NCI-H345 (cell line): ENCODE measurements around the gene C16orf90.

ENCODE experiments used
- DNase-seq: peaks from one replicate; lab custom pipeline; 2025; lab: John Stamatoyannopoulos, UW

C16orf90 gene

GRCh38 chr16:3461151-3461550 is 34.1 kb downstream of the C16orf90 start:
- DNase-seq, result no peak

DNA sequence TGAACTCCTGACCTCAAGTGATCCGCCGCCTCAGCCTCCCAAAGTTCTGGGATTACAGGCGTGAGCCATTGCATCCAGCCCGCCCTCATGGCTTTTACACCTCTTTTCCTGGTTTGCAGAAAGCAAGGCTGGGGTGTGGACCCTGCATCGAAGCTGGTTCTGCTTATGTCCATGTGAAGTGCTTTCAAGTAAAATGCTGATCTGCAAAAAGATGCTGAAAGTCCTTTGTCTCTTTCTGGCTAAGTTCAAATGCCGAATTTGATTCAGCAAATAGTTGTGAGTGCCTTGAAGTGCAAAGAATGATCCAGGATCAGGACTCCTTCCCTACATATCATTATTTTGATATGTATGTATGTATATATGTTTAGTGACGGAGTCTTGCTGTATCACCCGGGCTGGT is 34.7 kb downstream of the C16orf90 start:
- DNase-seq, result no peak

DNA sequence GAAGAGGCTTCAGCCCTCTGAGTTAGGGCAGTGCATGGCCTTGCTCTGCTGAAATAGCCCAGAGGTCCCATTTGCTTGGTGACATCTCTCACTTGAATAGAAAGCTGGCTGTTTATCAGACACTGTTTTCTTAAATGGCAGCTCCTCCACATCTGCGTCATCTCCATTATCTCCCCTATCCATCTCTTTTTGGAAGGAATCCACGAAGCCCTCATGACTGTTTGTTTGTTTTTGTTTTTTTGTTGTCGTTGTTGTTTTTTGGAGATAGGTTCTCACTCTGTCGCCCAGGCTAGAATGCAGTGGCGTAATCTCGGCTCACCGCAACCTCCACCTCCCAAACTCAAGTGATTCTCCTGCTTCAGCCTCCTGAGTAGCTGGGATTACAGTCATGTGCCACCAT is 35.2 kb downstream of the C16orf90 start:
- DNase-seq, result no peak

DNA sequence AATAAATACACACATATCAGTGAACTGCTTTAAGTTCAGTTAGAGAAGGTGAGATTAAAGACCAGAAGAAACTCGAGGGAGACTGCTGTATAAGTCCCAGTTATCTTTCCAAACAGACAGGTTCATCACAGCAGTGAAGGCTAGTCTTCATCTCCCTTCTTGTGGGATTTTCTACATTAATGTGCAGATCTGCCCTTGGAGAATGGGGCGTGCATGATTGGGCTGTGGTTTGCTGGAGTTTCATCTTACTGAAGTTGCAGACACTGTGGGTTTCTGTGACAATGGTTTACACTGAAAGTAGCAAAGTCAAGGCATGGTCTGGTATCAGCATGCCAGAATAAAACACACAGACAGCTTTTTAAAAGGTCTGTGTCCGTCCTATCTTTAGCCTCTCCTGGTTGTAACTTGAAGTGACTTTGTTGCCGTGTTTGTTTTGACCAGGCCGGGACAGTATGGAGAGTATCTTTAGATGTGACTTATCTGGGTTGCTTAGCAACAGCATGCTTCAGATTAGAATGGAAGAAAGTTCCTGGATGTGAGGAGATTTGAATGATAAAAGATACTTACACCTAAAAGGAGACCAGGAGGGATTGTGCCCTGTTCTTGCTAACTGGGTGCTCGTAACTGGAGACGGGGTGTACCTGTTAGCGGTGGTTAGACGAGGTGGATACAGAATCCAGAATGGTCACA is 35.7 kb downstream of the C16orf90 start:
- no peak for DNase-seq

GRCh38 chr16:3458852-3459361 is 36.4 kb downstream of the C16orf90 start:
- DNase-seq, result peak; percentile 2

DNA sequence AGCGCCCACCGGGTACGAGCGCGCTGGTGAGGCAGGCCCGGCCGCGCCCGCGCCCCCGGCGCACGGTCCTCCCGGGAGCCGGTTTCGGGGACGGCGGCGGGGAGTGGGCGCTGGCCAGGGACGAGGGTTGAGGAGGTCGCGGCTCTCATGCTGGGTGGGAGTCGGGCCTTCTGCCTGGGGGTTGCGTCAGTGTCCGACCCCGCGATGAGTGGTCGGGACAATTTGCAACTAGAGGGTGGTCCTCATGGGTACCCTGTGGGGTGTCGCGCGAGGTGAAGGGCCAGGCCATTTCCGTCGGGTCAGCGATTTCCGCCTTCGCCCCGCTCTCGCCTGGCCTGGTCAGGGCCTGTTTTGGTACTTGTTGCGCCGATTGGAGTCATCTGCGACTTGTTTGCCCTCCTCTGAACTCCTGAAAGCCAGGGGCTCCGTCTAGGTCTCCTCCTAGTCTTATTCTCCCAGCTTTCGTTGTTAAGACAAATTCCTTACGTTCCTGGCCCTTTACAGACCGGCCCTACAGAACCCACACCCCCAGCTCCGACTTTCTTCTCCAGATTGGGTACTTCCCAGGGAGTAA is 36.9 kb downstream of the C16orf90 start:
- no peak for DNase-seq

DNA sequence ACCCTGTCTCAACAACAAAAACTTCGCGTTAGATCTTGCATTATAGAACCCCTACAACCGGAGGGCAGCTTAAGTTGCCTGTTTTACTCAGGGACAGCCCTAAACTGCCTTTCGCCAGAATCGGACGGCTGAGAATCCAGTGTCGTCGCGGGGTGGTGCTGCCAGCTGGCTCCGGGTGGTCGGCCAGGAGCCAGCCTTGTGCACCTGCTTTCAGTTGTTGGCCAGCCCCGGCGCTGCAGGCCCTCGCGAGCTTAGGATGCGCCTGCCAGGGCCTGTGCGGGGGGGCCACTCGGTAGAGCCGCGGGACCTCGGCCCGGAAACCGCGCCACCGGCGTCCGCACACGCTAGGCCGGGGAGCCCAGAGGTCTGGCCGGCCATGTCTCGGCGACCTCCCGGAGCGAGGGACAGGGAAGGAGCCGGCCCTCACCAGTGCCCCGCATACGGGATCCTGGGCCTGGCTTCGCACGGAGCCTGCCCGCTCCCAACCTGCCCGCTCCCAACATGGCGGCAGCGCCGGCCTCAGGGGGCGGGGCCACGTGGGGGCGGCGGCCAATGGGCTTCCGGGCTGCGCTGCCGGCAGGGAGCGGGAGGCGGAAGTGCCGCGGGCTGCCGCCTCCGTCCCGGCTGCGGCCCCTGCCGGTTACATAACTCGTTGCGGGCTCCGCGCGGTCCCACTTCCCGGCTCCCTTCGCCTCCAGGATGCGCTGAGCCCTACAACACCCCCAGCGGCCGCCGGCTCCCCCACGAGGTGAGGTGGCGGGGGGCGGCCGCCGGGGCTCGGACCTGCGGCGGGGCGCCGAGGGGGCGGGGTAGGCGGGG is 37.6 kb downstream of the C16orf90 start:
- peak; percentile 92 for DNase-seq

GRCh38 chr16:3454631-3455147 is 40.6 kb downstream of the C16orf90 start:
- DNase-seq, result no peak

GRCh38 chr16:3454093-3454492 is 41.2 kb downstream of the C16orf90 start:
- DNase-seq, result no peak

- no peak for DNase-seq
Observed at GRCh38 chr16:3444032-3444388, 51.3 kb downstream of the C16orf90 start.
